Stimulated activated CD8-positive, alpha-beta memory T cell treated with anti-CD3 and anti-CD28 coated beads, Interleukin-7, amount 100 ng/mL, for 48 hours (primary cell): ENCODE results near the gene NECTIN3.

ENCODE experiments used
- DNase-seq, 2 donors: peaks; one replicate each; pipeline ENCODE4 v3.0.0-alpha.2; 2020; ENCODE audit warnings: low read depth in 1 of 2; ENCODE audit errors: extremely low read depth in 1 of 2

Gene NECTIN3, protein sequence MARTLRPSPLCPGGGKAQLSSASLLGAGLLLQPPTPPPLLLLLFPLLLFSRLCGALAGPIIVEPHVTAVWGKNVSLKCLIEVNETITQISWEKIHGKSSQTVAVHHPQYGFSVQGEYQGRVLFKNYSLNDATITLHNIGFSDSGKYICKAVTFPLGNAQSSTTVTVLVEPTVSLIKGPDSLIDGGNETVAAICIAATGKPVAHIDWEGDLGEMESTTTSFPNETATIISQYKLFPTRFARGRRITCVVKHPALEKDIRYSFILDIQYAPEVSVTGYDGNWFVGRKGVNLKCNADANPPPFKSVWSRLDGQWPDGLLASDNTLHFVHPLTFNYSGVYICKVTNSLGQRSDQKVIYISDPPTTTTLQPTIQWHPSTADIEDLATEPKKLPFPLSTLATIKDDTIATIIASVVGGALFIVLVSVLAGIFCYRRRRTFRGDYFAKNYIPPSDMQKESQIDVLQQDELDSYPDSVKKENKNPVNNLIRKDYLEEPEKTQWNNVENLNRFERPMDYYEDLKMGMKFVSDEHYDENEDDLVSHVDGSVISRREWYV

DNA sequence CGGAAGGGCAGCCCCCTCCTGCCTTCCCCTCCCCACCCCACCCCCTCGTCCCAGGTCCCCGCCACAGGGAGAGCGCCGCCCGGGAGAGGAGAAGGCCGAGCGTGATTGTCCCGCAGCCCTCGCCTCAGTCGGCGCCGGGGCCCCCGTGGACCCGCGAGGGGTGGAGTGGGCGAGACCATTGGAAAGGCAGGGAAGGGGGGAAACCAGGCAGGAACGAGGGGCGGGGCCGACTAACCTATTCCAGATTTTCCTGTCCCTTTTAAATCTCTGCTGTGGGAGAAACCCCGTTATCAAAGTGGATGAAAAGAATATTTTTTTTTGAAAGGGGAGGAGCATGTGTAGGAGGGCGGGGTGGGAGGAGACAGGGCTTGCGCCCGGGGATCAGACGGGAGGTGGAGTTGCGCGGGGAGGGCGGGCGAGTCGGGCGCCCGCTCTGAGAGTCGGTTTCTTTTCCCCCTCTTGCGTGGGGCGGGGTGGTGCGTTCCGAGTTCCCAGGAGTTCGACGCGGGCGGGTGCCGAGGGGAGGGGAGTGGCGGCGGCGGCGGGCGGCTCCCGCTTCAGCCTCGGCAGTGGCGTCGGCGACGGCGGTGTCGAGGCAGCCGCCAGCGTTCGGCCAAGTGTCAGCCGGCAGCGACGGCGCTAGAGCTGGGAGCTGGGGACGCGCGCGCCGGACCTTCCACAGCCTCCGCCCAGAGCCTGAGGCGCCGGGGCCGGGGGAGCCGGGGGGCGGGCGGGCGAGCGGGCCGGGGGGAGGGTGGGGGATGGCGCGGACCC, at the start of gene NECTIN3:
NECTIN3 (plus strand) TSS at position 560 of the 774 bp plus-strand sequence; CDS start at position 762, 202 bp downstream.
- peak; percentile 59 to 65 for DNase-seq

DNA sequence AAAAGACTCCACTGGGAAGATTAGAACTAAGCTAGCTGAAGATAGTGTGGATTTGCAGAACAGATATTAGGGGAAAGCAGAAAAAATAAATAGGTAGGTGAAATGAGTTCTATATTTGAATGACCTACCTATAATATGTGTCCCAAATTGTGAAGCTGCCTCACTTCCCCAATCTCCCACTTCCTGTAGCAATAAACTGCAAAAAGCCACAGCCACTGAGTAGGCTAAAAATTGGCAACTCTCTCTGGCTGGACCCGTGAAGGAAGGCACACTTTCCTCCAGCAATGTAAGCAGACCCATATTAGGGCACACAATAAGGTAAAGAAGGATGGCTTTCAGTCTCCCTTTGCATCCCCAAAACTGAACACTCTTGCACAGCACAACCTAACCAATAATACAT, 43.7 kb upstream of the NECTIN3 start:
- DNase-seq, result no peak

DNA sequence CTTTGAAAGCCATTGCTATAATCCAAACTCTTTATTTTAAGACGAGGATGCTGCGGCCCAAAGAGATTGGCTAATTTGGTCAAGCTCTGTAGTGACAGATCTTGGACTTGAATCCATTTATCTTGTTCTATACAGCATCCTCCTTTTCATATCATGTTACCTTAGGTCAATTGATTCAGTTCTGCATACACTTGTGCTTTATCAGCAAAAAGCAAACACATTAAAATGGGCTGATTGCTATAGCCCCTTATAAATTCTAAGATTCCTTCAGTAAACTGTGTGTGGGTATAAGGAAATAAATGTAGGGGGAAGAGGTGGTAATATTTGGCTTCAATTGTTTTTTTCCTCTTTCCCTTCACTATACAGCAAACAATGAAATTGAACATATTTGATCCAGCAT, 40.1 kb upstream of the NECTIN3 start:
- DNase-seq, result no peak

DNA sequence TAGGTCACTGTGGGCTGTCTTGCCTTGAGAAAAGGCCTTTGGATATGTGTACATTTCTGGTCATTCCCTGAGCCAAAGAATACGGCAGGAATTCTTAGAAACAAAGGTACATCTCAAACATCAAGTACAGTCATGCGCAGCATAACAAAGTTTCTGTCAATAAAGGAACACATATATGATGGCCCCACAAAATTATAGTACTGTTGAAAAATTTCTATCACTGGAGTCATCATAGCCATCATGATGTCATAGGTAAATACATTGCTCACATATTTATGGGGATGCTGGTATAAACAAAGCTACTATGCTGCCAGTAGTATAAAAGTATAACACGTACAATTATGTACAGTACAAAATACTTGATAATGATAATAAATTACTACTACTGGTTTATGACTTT, 38.9 kb upstream of the NECTIN3 start:
- no peak for DNase-seq

DNA sequence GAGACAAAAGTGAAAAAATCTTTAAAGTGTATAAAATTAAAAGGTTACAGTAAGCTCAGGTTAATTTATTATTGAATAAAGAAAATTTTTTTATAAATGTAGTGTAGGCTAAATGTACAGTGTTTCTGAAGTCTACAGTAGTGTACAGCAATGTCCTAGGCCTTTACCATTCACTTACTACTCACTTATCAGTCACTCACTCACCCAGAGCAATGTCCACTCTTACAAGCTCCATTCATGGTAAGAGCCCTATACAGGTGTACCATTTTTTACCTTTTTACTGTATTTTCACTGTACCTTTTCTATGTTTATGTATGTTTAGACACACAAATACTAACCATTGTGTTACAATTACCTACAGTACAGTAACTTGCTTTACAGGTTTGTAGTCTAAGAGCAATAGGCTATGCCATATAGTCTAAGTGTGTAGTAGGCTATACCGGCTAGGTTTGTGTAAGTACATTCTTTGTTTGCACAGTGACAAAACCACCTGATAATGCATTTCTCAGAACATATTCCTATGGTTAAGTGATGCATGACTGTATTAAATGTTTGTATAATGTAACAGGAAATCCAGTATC, 38.1 kb upstream of the NECTIN3 start:
- no peak for DNase-seq

DNA sequence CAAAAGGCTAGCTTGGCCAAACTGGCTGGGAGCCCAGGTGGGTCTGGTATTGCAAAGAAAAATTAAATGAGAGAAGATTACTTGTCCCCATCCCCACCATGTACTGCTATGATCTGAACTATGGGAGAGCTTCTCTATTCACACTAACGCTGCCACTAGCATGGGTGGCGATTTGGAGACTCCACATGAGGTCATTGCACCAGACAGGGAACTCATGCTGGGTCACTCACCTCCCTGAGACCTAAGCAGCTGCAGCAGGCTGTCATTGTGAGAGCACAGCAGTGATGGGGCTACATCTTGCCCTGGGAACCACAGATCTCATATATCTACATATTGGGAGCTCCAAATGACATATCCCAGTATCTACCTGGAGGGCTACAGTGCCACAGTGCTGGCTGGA, 36.3 kb upstream of the NECTIN3 start:
- DNase-seq, result no peak

DNA sequence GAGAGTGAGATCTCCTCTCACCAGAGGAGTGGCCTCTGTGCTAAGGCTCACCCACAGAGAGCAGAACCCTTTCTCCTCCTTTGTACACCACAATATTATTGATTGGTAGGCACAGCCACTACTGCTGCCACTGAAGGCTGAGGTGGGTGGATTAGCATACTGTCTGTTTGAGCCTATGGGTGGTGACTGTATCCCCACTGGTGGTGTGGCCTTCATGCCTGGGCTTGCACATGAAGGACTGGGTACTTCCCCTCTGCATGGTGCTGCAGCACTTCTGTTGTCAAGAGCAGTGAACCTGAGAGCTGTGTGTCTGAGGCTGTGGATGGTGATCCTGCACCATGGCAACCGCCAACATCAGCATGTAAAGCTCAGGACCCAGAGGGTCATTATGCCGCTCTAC, 35.7 kb upstream of the NECTIN3 start:
- no peak for DNase-seq

DNA sequence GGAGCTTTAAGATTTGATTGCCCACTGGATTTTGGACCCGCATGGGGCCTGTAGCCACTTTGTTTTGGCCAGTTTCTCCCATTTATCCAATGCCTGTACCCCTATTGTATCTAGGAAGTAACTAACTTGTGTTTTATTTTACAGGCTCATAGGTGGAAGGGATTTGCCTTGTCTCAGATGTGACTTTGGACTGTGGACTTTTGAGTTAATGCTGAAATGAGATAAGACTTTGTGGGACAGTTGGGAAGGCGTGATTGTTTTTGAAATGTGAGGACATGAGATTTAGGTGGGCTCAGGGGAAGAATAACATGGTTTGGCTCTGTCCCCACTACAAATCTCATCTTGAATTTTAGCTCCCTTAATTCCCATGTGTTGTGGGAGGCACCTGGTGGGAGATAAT, 30.7 kb upstream of the NECTIN3 start:
- no peak for DNase-seq

DNA sequence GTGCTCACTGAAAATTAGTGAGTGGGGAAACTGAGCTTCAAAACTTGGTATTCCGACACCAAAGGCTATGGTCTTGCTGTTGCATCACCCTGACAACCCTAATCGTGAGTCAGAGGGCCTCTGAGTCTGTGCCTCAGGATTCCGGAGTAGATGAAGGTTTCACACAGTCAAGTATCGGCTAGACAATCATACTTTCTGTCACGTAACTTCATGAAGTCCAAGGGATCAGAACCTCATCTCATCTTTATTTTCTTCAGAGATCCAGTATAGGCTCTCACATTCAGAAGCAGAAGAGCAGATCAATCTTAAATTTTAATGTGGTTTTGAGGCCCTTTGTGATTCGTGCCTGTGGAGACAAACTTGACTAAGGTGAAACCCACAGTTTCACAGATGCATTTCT, 26.1 kb upstream of the NECTIN3 start:
- DNase-seq, result no peak

DNA sequence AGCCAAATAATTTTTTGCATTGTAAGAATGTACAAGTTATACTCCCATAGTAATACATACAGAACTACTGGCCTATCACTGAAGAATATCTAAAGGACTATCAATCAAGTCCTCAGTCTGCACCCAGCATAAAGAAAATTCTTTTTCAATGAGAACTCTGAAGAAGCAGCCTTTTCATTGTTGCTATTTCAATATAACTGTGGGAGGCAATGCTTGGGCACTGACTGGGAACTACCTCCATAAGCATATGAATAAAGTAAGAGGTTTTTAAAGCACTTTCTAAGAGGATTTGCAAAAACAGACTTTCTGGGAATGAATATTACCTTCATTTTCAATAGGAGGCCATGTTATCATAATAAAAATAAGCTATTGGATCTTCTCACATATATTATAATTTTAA, 24.6 kb upstream of the NECTIN3 start:
- no peak for DNase-seq

DNA sequence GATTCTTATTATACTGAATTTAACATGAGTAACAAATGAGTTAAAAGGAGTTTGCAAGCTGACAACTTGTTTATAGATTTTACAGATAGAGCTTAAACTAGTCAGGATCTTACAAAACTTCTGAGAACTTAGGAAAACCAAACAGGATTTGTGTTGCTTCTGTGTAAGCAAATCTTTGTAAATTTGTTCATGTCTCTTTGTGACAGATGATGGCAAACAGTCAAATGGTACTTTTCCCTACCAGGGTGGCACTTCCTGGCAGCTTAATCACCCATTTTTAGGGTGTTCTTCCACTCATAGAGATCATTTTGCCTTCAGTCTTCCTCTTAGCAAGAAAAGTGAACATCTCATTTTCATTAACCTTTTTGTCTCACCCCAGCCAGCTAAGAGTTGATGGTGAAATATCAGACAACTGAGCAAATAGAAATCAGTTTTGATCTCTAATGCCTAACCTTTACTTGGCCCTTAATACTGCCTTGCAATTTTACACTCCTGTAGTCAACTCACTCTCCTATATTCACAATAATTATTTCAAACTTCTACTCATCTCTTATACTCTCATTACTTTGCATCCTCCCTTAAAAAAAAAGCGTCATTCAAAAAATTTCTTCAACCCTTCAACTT, 23.7 kb upstream of the NECTIN3 start:
- DNase-seq, result no peak

DNA sequence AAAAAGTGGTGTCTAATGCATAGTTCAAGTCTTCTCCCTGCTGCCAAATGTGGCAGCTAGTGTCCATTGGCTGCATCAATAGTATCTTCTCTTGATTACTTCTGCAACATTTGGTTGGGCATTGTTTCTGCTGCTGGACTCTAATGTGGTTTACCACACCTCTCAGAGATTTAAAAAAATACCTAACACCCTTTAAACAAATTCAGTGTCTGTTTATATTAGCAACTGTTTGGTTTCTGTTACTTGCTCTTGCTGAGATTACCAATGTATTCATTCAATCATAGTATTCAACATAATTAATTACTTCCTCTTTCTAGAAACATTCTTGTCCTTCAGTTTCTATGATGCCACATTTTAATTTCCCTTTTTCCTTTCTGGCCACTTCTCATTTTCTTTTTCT, 20.3 kb upstream of the NECTIN3 start:
- DNase-seq, result no peak

DNA sequence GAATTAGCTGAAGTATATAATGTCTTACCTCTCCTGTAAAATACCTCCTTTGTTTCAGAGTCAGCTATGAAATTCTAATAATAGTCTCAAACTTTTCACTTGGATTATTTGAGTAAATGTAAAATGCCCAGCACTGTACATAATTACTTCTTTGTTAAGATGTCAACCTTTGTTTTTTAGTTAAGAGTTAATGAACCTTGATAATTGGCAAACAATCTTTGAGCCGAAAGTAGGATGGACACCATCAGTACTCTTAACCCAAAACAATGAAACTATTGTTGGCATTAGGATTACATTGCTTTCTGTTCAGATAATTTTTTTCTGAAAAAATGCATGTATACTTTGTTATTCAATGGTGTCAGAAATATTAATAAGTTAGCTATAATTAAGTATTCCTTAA, 3.0 kb upstream of the NECTIN3 start:
- DNase-seq, result no peak

DNA sequence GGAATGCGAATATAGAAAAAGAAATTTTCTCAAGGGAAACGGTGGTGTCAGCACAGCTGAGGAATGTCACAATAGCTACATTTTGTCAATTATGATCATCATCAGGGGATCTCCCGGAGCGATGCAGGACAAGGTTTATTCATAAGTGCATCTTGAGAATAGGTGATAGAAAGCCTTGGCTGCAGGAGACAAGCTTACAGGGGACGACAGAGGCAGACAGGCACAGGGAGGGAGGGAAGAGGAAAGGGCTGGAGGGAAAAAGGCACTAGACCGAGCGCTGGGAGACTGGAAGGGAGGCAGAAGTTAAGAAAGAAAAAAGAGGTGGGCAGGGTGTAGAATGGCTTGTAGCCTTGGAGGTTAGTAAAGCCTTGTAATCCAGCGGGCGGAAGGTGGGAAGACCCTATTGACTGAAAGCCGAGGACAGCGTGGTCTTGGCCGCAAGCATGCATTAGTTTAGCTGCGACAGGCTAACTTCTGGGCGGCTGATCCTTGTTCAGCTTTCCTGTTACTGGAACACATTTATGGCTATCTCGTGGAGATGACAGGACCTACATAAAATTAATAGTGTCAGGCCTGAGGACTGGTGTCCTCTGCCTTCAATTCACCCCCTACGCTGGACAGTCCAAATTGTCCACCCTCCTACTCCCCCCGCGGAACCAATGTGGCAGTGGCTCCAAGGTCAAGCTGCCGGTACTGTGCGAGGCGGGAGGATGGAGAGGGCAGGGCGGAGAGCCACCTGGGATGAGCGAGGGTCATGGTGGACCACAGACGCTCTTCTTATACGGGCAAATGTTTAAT, 1.4 kb upstream of the NECTIN3 start:
- no peak for DNase-seq

DNA sequence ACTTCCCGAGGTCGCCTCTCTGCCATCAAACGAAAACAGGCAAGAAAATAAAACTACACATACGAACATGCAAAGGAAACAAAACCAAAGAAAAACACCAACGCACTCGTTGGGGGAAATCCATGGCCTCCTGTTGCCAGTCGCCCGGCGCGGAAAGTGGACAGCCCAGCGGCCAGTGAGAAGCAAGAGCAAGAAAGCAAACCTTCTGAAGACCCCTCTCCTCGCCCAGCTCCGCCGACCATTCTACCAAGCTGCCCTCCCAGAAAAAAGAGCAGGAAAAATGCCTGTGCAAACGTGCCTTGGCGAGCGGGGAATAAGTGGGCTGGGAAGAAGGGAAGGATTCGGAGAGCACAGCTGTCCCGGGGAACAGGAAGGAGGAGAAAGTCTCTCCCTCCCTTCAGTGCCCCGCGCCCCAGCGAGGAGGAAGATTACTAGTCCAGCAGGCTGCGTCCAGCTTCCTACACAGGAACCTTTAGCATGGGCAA, 802 bp upstream of the NECTIN3 start:
- DNase-seq, result no peak

DNA sequence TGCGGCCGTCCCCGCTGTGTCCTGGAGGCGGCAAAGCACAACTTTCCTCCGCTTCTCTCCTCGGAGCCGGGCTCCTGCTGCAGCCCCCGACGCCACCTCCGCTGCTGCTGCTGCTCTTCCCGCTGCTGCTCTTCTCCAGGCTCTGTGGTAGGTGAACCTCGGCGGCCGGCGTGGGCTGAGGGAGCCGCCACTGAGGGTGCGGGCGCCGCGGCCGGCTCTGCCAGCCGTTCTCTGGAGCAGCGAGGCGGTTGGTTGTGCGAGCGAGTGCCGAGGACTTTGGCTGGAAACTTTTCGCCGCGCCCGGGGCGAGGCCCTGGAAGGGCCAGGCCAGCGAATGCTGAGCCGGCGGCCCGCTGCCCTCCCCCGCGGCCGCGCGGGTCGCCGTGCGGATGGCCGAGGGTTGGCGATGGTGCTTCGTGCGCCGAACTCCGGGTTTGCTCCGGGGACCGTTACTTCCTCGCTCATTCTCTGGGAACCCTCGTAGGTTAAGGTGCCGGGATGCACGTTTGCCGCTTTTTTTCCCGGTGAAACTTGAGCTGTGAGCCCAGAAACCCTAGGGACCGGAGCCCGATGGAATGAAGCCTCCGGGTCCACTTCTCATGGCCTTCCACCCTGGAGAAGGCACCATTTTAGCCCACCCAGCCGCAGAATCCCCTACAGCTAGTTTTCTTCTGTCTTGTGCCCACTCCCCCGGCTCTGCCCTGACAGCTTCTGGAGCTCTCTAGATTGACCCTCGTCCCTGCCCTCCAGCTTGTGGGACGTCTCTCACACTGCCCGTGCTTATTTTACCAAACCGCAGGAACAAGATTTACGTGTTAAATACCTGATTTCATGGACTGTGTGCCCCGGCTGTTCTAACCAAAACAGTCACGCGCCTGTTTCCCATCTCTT, 660 bp downstream of the NECTIN3 start:
- no peak for DNase-seq

DNA sequence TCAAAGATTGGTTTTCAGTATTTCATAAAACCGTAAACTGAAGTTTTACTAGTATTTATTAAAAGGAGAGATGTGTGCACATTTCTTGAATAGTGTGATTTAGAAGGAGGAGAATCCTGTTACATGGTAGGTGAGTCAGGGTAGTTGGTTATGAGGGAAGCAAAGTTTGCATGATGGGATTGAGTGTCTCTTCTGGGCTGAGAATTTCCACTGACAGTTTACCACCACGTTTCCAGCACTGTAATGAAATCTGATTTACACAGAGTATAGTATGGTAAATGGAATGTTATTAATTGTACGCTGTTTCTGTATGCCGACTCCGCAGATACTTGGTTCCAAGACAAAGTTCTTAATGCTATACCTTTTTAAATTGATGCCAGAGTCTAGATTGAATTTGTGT, 1.6 kb downstream of the NECTIN3 start:
- no peak for DNase-seq

DNA sequence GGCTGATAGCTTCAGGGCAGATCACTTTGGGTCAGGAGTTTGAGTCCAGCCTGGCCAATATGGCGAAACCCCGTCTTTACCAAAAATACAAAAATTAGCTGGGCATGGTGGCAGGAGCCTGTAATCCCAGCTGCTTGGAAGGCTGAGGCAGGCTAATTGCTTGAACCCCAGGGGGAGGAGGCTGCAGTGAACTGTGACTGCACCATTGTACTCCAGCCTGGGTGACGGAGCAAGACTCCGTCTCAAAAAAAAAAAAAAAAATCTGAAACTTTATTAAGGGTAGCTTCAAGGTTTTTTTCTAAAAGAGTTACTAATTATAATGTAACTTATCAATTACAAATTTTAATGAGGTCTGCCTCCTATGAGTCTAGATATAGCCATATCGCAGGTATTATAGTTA, 5.1 kb downstream of the NECTIN3 start:
- DNase-seq, result no peak

DNA sequence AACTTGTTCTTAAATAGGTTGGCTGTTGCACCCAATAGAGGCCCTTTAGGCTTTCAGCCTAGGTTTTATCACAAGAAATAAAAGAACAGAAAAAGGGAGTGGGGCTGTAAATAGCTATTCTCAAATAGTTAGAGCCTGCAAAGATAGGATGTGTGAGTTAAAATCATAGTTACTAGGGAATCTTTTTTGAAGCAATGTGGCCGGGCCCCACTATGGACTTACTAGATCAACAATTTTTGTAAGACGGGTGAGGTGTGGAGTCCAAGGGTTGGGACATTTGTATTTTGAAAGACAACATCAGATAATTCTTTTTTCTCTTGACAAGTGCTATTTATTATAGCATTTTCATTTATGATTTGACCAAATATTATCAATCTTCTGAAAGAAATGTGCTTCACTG, 5.8 kb downstream of the NECTIN3 start:
- DNase-seq, result no peak
